Natural killer cell (primary cell): Measurements from ENCODE around the gene PPP6C. TPM values are rescaled to one million over a fixed set of nuclear protein-coding genes. Genes with fewer than 3 reads are reported as not detected.

ENCODE experiments used
- ATAC-seq, 3 donors: fragments of 150-1000 bp in 2 of 3; fragments of 200-7000 bp in 1 of 3; cut with Tn5 transposase; 1 replicate in 1 of 3; 2 replicates in 2 of 3; pipeline ENCODE4 v1.10.0; 2021; ENCODE audit warnings: mild to moderate bottlenecking in 2 of 3, moderate library complexity in 2 of 3
- DNase-seq, 2 donors: peaks; one replicate each; pipeline versions ENCODE4 v3.0.0 to v3.0.0-alpha.2; 2013 to 2021; ENCODE audit warnings: mixed read lengths in 1 of 2
- H3K27ac ChIP-seq: one replicate; pipeline ENCODE4 v1.5.1; 2013; ENCODE audit warnings: mild to moderate bottlenecking, low read length
- H3K27me3 ChIP-seq: one replicate; pipeline ENCODE4 v1.6.1; 2013; ENCODE audit warnings: low read length; ENCODE audit not compliant: control insufficient read depth, insufficient read depth
- H3K36me3 ChIP-seq: one replicate; pipeline ENCODE4 v1.6.1; 2013; ENCODE audit warnings: low read length; ENCODE audit not compliant: control insufficient read depth, insufficient read depth
- H3K4me1 ChIP-seq: one replicate; pipeline ENCODE4 v1.6.1; 2013; ENCODE audit warnings: low read length; ENCODE audit not compliant: control insufficient read depth, insufficient read depth
- H3K4me3 ChIP-seq: one replicate; pipeline ENCODE4 v1.5.1; 2013; ENCODE audit warnings: low read length
- H3K9me3 ChIP-seq: one replicate; pipeline ENCODE4 v1.6.1; 2013; ENCODE audit warnings: low read length; ENCODE audit not compliant: control insufficient read depth, insufficient read depth
- H3K27ac Mint-ChIP-seq, 2 donors: one replicate each; pipeline ENCODE4 v1.8.0; 2022; ENCODE audit warnings: mild to moderate bottlenecking in 2 of 2, mixed read lengths in 2 of 2, moderate library complexity in 1 of 2
- H3K27me3 Mint-ChIP-seq, 2 donors: one replicate each; pipeline ENCODE4 v1.8.0; 2022; ENCODE audit warnings: low read depth in 2 of 2, mixed read lengths in 2 of 2
- H3K36me3 Mint-ChIP-seq: one replicate; pipeline ENCODE4 v1.8.0; 2022; ENCODE audit warnings: mixed read lengths
- H3K4me1 Mint-ChIP-seq, 2 donors: one replicate each; pipeline ENCODE4 v1.8.0; 2022; ENCODE audit warnings: mixed read lengths in 2 of 2
- H3K4me3 Mint-ChIP-seq: one replicate; pipeline ENCODE4 v1.8.0; 2022; ENCODE audit warnings: mild to moderate bottlenecking, moderate library complexity, mixed read lengths
- H3K9me3 Mint-ChIP-seq, 2 donors: one replicate each; pipeline ENCODE4 v1.8.0; 2022; ENCODE audit warnings: mixed read lengths in 2 of 2
- whole genome bisulfite sequencing: methylation state at CpG from one replicate; pipeline ENCODE4 v1.1.7; 2013; ENCODE audit warnings: missing lambda C conversion rate; ENCODE audit not compliant: insufficient coverage; 5-methylcytosine and 5-hydroxymethylcytosine counted together
- intact Hi-C: fragments of 100-400 bp; cut with micrococcal nuclease; formaldehyde crosslinking; loops from one replicate; pipeline ENCODE4 v1.14.2; 2022
- total RNA-seq, 4 donors: library from RNA; stranded (reverse); fragments of 120-200 nt in 1 of 4; gene quantifications; one replicate each; pipeline versions ENCODE4 v1.2.3 to v1.2.4, GENCODE V29; 2013 to 2022
- TF ChIP-seq, protein P1 (sequence below): fragments of 200-600 bp; IDR thresholded peaks from one replicate; pipeline ENCODE4 v1.8.0; 2022; ENCODE audit warnings: antibody characterized with exemption

The PPP6C gene
- total RNA-seq, 3 donors from 2014 or later (not counting 1 experiment from before 2014, with no cell fraction given), result 31.1 to 37.4 (median 34.8) TPM

DNA sequence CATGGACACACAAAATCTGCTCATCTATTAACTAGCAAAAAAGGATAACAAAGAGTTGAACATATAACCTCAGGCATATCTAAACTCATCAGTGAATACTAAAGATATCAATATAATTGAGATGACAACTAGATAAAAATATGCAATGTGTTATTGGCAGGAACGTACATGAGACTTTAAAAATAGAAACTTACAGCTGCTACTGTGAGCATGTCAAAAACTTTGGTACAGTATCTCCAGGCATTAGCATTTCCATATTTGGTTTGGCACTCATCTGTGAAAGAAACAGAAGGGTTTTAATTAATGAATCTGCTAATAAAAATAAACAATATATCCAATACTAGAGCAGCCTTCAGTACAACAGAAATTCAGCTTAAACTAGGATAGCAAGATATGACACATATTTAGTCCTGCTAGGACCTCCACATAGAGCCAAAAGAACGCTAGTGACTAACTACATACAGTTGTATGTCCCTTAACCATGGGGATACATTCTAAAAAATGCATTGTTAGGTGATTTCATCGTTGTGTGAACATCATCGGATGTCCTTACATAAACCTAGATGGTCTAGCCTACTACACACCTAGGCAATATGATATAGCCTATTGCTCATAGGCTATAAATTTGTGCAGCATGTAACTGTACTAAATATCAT is 35.8 kb downstream of the PPP6C start:
- no peaks in the 10 kb centered on the region for H3K4me1 Mint-ChIP-seq
- no peaks in the 10 kb centered on the region for H3K9me3 ChIP-seq
- ATAC-seq (no peak), DNase-seq (no peak)
- H3K36me3 ChIP-seq, result peaks cover 49% of the 10 kb centered on the region
- H3K27me3 ChIP-seq, result no peaks in the 10 kb centered on the region
- WGBS, result 95% methylated on average over 2 of the region's 4 CpGs
- H3K27ac Mint-ChIP-seq, result no peak overlapping the region
- TF ChIP-seq, protein P1, sequence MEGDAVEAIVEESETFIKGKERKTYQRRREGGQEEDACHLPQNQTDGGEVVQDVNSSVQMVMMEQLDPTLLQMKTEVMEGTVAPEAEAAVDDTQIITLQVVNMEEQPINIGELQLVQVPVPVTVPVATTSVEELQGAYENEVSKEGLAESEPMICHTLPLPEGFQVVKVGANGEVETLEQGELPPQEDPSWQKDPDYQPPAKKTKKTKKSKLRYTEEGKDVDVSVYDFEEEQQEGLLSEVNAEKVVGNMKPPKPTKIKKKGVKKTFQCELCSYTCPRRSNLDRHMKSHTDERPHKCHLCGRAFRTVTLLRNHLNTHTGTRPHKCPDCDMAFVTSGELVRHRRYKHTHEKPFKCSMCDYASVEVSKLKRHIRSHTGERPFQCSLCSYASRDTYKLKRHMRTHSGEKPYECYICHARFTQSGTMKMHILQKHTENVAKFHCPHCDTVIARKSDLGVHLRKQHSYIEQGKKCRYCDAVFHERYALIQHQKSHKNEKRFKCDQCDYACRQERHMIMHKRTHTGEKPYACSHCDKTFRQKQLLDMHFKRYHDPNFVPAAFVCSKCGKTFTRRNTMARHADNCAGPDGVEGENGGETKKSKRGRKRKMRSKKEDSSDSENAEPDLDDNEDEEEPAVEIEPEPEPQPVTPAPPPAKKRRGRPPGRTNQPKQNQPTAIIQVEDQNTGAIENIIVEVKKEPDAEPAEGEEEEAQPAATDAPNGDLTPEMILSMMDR, result no peak
- H3K4me3 Mint-ChIP-seq, result no peak overlapping the region
- no peaks in the 10 kb centered on the region for H3K4me1 ChIP-seq
- H3K27me3 Mint-ChIP-seq, result no peaks in the 10 kb centered on the region
- H3K36me3 Mint-ChIP-seq, result no peaks in the 10 kb centered on the region
- H3K9me3 Mint-ChIP-seq, result no peaks in the 10 kb centered on the region
- H3K27ac ChIP-seq, result no peak overlapping the region
- no peak overlapping the region for H3K4me3 ChIP-seq
- intact Hi-C loops, result no loop called here

- TF ChIP-seq, protein P1, result no peak
- Histone ChIP-seq H3K27me3 (no peaks in the 10 kb centered on the region), H3K4me1 (no peaks in the 10 kb centered on the region), H3K27ac (no peak overlapping the region), H3K36me3 (peaks cover 44% of the 10 kb centered on the region), H3K4me3 (no peak overlapping the region), H3K9me3 (no peaks in the 10 kb centered on the region)
- no peak for ATAC-seq
- Mint-ChIP-seq H3K36me3 (no peaks in the 10 kb centered on the region), H3K4me3 (no peak overlapping the region), H3K27ac (no peak overlapping the region), H3K4me1 (no peaks in the 10 kb centered on the region), H3K9me3 (no peaks in the 10 kb centered on the region), H3K27me3 (no peaks in the 10 kb centered on the region)
- DNase-seq, result no peak
- intact Hi-C loops, result no loop called here
- WGBS, result 100% methylated on average over 1 of the region's 2 CpGs
Observed at GRCh38 chr9:125151730-125152129, 37.9 kb downstream of the PPP6C start.

GRCh38 chr9:125150349-125151245 is 39.0 kb downstream of the PPP6C start:
- TF ChIP-seq, protein P1, result no peak
- 98% methylated on average over 12 of the region's 12 CpGs for WGBS

More at GRCh38 chr9:125150349-125151245, 39.0 kb downstream of the PPP6C start:
- Histone ChIP-seq H3K36me3 (peaks cover 44% of the 10 kb centered on the region), H3K9me3 (no peaks in the 10 kb centered on the region), H3K27ac (no peak overlapping the region), H3K27me3 (no peaks in the 10 kb centered on the region), H3K4me3 (no peak overlapping the region), H3K4me1 (no peaks in the 10 kb centered on the region)
- H3K27ac Mint-ChIP-seq, result no peak overlapping the region
- H3K9me3 Mint-ChIP-seq, result no peaks in the 10 kb centered on the region
- no peaks in the 10 kb centered on the region for H3K4me1 Mint-ChIP-seq
- DNase-seq (no peak), ATAC-seq (no peak)
- no peaks in the 10 kb centered on the region for H3K27me3 Mint-ChIP-seq
- H3K36me3 Mint-ChIP-seq, result no peaks in the 10 kb centered on the region
- H3K4me3 Mint-ChIP-seq, result no peak overlapping the region
- intact Hi-C loops, result no loop called here
